ENCODE data around the gene WRAP73.

Gene WRAP73

GRCh38 chr1:3676581-3677470 lies 26.9 kb upstream of the WRAP73 start:
- TF ChIP-seq CTCF (IDR thresholded peaks at IDR 0.05), result no peak
- H3K36me3 ChIP-seq, result no peaks in the 10 kb centered on the region
- H3K27me3 ChIP-seq, result no peaks in the 10 kb centered on the region
- H3K9me3 ChIP-seq, result no peaks in the 10 kb centered on the region
- peak overlapping the region; percentile 95 for H3K27ac ChIP-seq
- peaks cover 65 to 72% of the 10 kb centered on the region in 2 experiments for H3K4me1 ChIP-seq (ENCODE audit: control insufficient read depth in 1 of 2, insufficient read depth in 1 of 2, low read depth in 1 of 2, low read length in 1 of 2)
- peak overlapping the region; percentile 56 to 63 for H3K4me3 ChIP-seq (ENCODE audit: low read depth in 1 of 2, low read length in 1 of 2)

GRCh38 chr1:3675436-3675835 lies 25.5 kb upstream of the WRAP73 start:
- Histone ChIP-seq H3K27me3 (no peaks in the 10 kb centered on the region), H3K4me1 (ENCODE audit: control insufficient read depth in 1 of 2, insufficient read depth in 1 of 2, low read depth in 1 of 2, low read length in 1 of 2) (peaks cover 70 to 79% of the 10 kb centered on the region in 2 experiments), H3K36me3 (no peaks in the 10 kb centered on the region), H3K4me3 (ENCODE audit: low read depth in 1 of 2, low read length in 1 of 2) (no peak overlapping the region), H3K27ac (peak overlapping the region; percentile 95), H3K9me3 (no peaks in the 10 kb centered on the region)
- TF ChIP-seq CTCF (IDR thresholded peaks at IDR 0.05), result no peak

GRCh38 chr1:3674100-3675094 lies 24.5 kb upstream of the WRAP73 start:
- H3K4me1 ChIP-seq (ENCODE audit: control insufficient read depth in 1 of 2, insufficient read depth in 1 of 2, low read depth in 1 of 2, low read length in 1 of 2), result peaks cover 72 to 81% of the 10 kb centered on the region in 2 experiments
- H3K27ac ChIP-seq, result no peak overlapping the region
- H3K4me3 ChIP-seq (ENCODE audit: low read depth in 1 of 2, low read length in 1 of 2), result no peak overlapping the region
- H3K9me3 ChIP-seq, result no peaks in the 10 kb centered on the region
- H3K27me3 ChIP-seq, result no peaks in the 10 kb centered on the region
- TF ChIP-seq CTCF (IDR thresholded peaks at IDR 0.05), result no peak
- no peaks in the 10 kb centered on the region for H3K36me3 ChIP-seq

- no peaks in the 10 kb centered on the region for H3K9me3 ChIP-seq
- H3K27ac ChIP-seq, result no peak overlapping the region
- H3K4me1 ChIP-seq (ENCODE audit: control insufficient read depth in 1 of 2, insufficient read depth in 1 of 2, low read depth in 1 of 2, low read length in 1 of 2), result peaks cover 72 to 81% of the 10 kb centered on the region in 2 experiments
- H3K4me3 ChIP-seq (ENCODE audit: low read depth in 1 of 2, low read length in 1 of 2), result no peak overlapping the region
- no peaks in the 10 kb centered on the region for H3K27me3 ChIP-seq
- no peak for TF ChIP-seq CTCF (IDR thresholded peaks at IDR 0.05)
- H3K36me3 ChIP-seq, result no peaks in the 10 kb centered on the region
Observed at GRCh38 chr1:3673381-3674099, 23.6 kb upstream of the WRAP73 start.

GRCh38 chr1:3672971-3673361 lies 23.1 kb upstream of the WRAP73 start:
- TF ChIP-seq CTCF (IDR thresholded peaks at IDR 0.05), result no peak
- no peak overlapping the region for H3K27ac ChIP-seq
- H3K36me3 ChIP-seq, result no peaks in the 10 kb centered on the region
- H3K9me3 ChIP-seq, result no peaks in the 10 kb centered on the region
- peaks cover 72 to 81% of the 10 kb centered on the region in 2 experiments for H3K4me1 ChIP-seq (ENCODE audit: control insufficient read depth in 1 of 2, insufficient read depth in 1 of 2, low read depth in 1 of 2, low read length in 1 of 2)
- H3K27me3 ChIP-seq, result no peaks in the 10 kb centered on the region
- H3K4me3 ChIP-seq (ENCODE audit: low read depth in 1 of 2, low read length in 1 of 2), result no peak overlapping the region

Data from neutrophil (primary cell).